ENCODE results near the gene COL4A6. TPM values are rescaled to one million over a fixed set of nuclear protein-coding genes. Genes with fewer than 3 reads are reported as not detected.

COL4A6 gene
- total and polyA plus RNA-seq, 10 of the 15 experiments (the other 5 are each of a cell fraction or from before 2014, with no cell fraction given) = 0.02 to 0.56 (median 0.05) TPM; not detected in 3

Other genes with a start within 250 kb of the COL4A6 start
- 0.87 and 1.2 TPM in 2 replicates for gene COL4A5, start 1.4 kb upstream of the COL4A6 start, total RNA-seq (2014; rRNA removed)
- gene COL4A5, start 1.4 kb upstream of the COL4A6 start, total RNA-seq (2014; rRNA removed; fragmentation: Illumina TruSeq; extraction: Trizol) = 0.18 and 0.51 TPM in 2 replicates
- 0.45 and 0.51 TPM in 2 replicates for gene COL4A5, start 1.4 kb upstream of the COL4A6 start, total RNA-seq (2021)
- 2.8 TPM in 2 replicates for gene COL4A5, start 1.4 kb upstream of the COL4A6 start, polyA plus RNA-seq (2011; rRNA removed)
- 0.38 and 0.67 TPM in 2 replicates for gene COL4A5, start 1.4 kb upstream of the COL4A6 start, polyA plus RNA-seq (2014; fragmentation: Illumina TruSeq; extraction: Trizol)
- gene COL4A5, start 1.4 kb upstream of the COL4A6 start, polyA plus RNA-seq (2014; fragmentation: Nextera tagmentation; extraction: Ambion mirVana) = under 1 TPM in 1 of 2 experiments, not detected in 1; 0.22 TPM
- gene COL4A5, start 1.4 kb upstream of the COL4A6 start, polyA plus RNA-seq (2014; rRNA removed) = 0.44 and 1.2 TPM in 2 replicates
- under 1 TPM; 0.13 to 0.16 TPM for gene COL4A5, start 1.4 kb upstream of the COL4A6 start, polyA plus RNA-seq (2016; fragmentation: Nextera tagmentation; extraction: Ambion mirVana)